Measurements from ENCODE around the gene CCDC201.

DNA sequence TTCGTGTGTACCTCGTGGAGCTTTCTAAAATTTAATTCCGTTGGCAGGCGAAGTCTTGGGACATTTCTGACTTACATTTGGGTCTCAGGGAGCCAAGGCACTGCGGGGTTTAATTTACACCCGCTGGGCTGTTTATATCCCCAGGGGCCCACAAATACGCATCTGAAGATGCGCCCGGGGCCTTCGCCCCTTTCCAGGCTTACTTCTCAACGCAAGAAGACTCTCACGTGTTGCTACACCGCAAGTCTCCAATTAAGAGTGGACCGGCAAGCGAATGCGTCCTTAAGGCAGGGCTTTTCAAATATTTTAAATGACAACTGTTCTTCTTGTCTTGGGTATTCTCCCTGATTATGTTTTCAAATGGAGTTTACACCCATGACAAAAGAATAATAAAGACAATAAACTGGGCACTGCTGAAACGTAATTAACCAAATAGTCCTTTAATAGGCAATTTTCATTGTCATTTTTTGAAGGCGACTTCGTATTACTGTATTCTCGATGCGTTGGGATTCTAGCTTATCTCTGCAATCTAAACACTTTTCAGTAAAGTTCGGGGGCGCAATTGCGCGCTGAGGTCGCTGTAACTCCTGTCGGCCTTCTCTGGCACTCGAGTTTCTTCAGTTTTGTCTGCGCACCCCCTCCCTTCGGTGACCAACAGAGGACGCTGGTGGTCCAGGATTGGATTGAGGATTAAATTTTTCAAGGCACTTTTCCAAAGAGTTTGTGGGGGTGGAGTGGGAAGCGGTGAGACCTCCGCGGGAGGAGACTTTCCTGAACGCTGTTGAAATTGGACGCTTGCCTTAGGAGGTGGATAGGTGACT is 49.0 kb upstream of the CCDC201 start:
- TF ChIP-seq, protein P1, sequence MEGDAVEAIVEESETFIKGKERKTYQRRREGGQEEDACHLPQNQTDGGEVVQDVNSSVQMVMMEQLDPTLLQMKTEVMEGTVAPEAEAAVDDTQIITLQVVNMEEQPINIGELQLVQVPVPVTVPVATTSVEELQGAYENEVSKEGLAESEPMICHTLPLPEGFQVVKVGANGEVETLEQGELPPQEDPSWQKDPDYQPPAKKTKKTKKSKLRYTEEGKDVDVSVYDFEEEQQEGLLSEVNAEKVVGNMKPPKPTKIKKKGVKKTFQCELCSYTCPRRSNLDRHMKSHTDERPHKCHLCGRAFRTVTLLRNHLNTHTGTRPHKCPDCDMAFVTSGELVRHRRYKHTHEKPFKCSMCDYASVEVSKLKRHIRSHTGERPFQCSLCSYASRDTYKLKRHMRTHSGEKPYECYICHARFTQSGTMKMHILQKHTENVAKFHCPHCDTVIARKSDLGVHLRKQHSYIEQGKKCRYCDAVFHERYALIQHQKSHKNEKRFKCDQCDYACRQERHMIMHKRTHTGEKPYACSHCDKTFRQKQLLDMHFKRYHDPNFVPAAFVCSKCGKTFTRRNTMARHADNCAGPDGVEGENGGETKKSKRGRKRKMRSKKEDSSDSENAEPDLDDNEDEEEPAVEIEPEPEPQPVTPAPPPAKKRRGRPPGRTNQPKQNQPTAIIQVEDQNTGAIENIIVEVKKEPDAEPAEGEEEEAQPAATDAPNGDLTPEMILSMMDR (IDR thresholded peaks at IDR 0.05; ENCODE audit: insufficient read depth, low read length, poor library complexity, severe bottlenecking): peak; percentile 41
- no peak for TF ChIP-seq EZH2phosphoT487 (conservative IDR thresholded peaks at IDR 0.05; ENCODE audit: low read length)
